ENCODE results near the gene ANKH. TPM values are rescaled to one million over a fixed set of nuclear protein-coding genes. Genes with fewer than 3 reads are reported as not detected.

The ANKH gene
- total RNA-seq, 1 experiment from 2014 or later, result 65.2 TPM

DNA sequence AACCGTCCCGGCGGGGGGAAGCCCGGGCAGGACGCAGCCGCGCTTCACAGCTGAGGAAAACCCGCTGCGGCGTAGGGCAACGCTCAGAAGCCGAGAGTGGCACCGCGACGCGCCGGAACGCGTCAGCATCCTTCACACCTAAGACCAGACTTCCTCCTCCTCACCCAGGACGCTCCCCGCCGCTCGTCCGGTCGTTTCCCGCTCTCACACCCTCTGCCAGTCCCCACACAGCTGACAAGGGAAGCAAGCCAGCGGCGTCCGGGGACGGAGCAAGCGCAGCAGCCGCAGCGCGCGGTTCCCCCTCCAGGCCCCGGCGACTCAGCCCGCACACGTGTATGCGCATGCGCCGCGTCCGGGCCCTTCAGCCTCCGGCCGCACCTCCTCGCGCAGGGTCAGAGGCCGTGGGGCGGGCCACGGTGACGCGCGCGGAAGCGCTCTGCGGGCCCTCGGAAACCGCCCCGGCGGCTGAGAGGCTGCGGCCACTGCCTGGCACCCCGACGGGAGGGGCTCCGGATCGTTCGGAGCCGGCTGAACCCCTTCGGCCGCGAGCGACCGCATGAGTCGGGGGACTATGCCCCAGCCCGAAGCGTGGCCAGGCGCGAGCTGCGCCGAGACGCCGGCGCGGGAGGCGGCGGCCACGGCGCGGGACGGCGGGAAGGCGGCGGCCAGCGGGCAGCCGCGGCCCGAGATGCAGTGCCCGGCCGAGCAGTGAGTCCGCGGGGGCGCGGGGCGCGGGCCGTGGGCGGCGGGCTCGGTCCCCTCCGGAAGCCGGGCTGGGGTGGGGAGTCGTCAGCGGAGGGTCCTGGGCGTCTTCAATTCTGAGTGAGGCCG is 207.1 kb downstream of the ANKH start, which contains the start of gene OTULIN:
OTULIN (plus strand) TSS at position 449 of the 831 bp plus-strand sequence; CDS start at position 557, 108 bp downstream.
- H3K9me2 ChIP-seq (ENCODE audit: insufficient read depth), result no peaks in the 10 kb centered on the region
- H3K4me3 ChIP-seq (replicated peaks in 1 of 2; ENCODE audit: low read depth in 1 of 2, low read length in 2 of 2), result peak within 1 kb of the TSS; percentile 57 to 80
- POLR2A ChIA-PET, result no interaction called here
- H3K27me3 ChIP-seq (ENCODE audit: insufficient read depth, low read length), result no peaks in the 10 kb centered on the region
- H4K20me1 ChIP-seq (ENCODE audit: insufficient read depth), result no peaks in the 10 kb centered on the region
- H3K79me2 ChIP-seq (ENCODE audit: insufficient read depth, low read length), result peaks cover 46% of the 10 kb centered on the region
- ATAC-seq (peak; percentile 91), DNase-seq (ENCODE audit: low read depth, low spot score) (peak; percentile 72)
- H3K9me3 ChIP-seq (ENCODE audit: control insufficient read depth in 1 of 2, insufficient read depth in 1 of 2, low read depth in 1 of 2, low read length in 2 of 2), result no peaks in the 10 kb centered on the region
- peak within 1 kb of the TSS; percentile 71 for H3K27ac ChIP-seq (ENCODE audit: low read depth, low read length)
- CTCF ChIA-PET, result interaction anchor here (1.1 kb wide), 1 partner anchor 16 kb away, joined by 4 read pairs; no protein-coding TSS in a partner anchor
- no peak within 1 kb of the TSS for H2AFZ ChIP-seq (ENCODE audit: low read depth, low read length, poor library complexity, severe bottlenecking)
- H3K36me3 ChIP-seq (ENCODE audit: control insufficient read depth in 1 of 2, insufficient read depth in 2 of 2, low read length in 2 of 2), result no peaks in the 10 kb centered on the region; a peak in 1 of 4 replicates
- H3K4me1 ChIP-seq (ENCODE audit: control insufficient read depth in 1 of 2, insufficient read depth in 2 of 2, low read length in 2 of 2), result peaks cover 12 to 25% of the 10 kb centered on the region in 2 experiments; a peak in 3 of 4 replicates
- TF ChIP-seq ELF1 (IDR thresholded peaks at IDR 0.05; ENCODE audit: borderline replicate concordance, low read depth) (peak; percentile 68), CEBPB (IDR thresholded peaks at IDR 0.05; ENCODE audit: low read depth) (no peak), JUND (IDR thresholded peaks at IDR 0.05) (no peak), ZNF274 (IDR thresholded peaks at IDR 0.05; ENCODE audit: low read depth, low read length) (no peak), EGR1 (IDR thresholded peaks at IDR 0.05; ENCODE audit: low read depth) (no peak), EZH2 (IDR thresholded peaks at IDR 0.05) (no peak), POLR2A (IDR thresholded peaks at IDR 0.05; ENCODE audit: borderline replicate concordance, extremely low read depth, insufficient read depth, insufficient read length) (peak; percentile 72), POLR2AphosphoS5 (IDR thresholded peaks at IDR 0.05; ENCODE audit: low read depth, low read length) (peak; percentile 86), TCF7L2 (IDR thresholded peaks at IDR 0.05; ENCODE audit: borderline replicate concordance, extremely low read depth, insufficient read depth, insufficient read length) (peak; percentile 32), RAD21 (IDR thresholded peaks at IDR 0.05; ENCODE audit: low read depth) (no peak), SIN3A (IDR thresholded peaks at IDR 0.05; ENCODE audit: low read depth) (peak; percentile 87), CBX3 (IDR thresholded peaks at IDR 0.05; ENCODE audit: low read depth) (peak; percentile 67), ZFX (IDR thresholded peaks at IDR 0.05) (peak; percentile 73), FOSL1 (IDR thresholded peaks at IDR 0.05; ENCODE audit: low read depth) (no peak), SP1 (IDR thresholded peaks at IDR 0.05; ENCODE audit: low read depth) (peak; percentile 56), EZH2phosphoT487 (IDR thresholded peaks at IDR 0.05; ENCODE audit: borderline replicate concordance) (no peak)
- TF ChIP-seq, protein P1, sequence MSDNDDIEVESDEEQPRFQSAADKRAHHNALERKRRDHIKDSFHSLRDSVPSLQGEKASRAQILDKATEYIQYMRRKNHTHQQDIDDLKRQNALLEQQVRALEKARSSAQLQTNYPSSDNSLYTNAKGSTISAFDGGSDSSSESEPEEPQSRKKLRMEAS (IDR thresholded peaks at IDR 0.05), result peak; percentile 95
- TF ChIP-seq, protein P2, sequence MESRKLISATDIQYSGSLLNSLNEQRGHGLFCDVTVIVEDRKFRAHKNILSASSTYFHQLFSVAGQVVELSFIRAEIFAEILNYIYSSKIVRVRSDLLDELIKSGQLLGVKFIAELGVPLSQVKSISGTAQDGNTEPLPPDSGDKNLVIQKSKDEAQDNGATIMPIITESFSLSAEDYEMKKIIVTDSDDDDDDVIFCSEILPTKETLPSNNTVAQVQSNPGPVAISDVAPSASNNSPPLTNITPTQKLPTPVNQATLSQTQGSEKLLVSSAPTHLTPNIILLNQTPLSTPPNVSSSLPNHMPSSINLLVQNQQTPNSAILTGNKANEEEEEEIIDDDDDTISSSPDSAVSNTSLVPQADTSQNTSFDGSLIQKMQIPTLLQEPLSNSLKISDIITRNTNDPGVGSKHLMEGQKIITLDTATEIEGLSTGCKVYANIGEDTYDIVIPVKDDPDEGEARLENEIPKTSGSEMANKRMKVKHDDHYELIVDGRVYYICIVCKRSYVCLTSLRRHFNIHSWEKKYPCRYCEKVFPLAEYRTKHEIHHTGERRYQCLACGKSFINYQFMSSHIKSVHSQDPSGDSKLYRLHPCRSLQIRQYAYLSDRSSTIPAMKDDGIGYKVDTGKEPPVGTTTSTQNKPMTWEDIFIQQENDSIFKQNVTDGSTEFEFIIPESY (IDR thresholded peaks at IDR 0.05; ENCODE audit: extremely low read depth, insufficient replicate concordance, low read length), result no peak
- TF ChIP-seq, protein P3, sequence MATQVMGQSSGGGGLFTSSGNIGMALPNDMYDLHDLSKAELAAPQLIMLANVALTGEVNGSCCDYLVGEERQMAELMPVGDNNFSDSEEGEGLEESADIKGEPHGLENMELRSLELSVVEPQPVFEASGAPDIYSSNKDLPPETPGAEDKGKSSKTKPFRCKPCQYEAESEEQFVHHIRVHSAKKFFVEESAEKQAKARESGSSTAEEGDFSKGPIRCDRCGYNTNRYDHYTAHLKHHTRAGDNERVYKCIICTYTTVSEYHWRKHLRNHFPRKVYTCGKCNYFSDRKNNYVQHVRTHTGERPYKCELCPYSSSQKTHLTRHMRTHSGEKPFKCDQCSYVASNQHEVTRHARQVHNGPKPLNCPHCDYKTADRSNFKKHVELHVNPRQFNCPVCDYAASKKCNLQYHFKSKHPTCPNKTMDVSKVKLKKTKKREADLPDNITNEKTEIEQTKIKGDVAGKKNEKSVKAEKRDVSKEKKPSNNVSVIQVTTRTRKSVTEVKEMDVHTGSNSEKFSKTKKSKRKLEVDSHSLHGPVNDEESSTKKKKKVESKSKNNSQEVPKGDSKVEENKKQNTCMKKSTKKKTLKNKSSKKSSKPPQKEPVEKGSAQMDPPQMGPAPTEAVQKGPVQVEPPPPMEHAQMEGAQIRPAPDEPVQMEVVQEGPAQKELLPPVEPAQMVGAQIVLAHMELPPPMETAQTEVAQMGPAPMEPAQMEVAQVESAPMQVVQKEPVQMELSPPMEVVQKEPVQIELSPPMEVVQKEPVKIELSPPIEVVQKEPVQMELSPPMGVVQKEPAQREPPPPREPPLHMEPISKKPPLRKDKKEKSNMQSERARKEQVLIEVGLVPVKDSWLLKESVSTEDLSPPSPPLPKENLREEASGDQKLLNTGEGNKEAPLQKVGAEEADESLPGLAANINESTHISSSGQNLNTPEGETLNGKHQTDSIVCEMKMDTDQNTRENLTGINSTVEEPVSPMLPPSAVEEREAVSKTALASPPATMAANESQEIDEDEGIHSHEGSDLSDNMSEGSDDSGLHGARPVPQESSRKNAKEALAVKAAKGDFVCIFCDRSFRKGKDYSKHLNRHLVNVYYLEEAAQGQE (IDR thresholded peaks at IDR 0.05; ENCODE audit: low read depth), result no peak
- TF ChIP-seq, protein P4, sequence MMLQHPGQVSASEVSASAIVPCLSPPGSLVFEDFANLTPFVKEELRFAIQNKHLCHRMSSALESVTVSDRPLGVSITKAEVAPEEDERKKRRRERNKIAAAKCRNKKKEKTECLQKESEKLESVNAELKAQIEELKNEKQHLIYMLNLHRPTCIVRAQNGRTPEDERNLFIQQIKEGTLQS (IDR thresholded peaks at IDR 0.05), result no peak
- RAD21 ChIA-PET (ENCODE audit: low non-redundant PET in 1 of 2, low total read pairs in 2 of 2, uncharacterized antibody in 2 of 2, unreplicated experiment in 2 of 2), result no interaction called here
- intact Hi-C loops (cut with micrococcal nuclease), result no loop called here
- H3K9ac ChIP-seq (ENCODE audit: low read length), result peak within 1 kb of the TSS; percentile 65
- H3K4me2 ChIP-seq (ENCODE audit: low read length), result peak within 1 kb of the TSS; percentile 85
- BruUV-seq (replicated peaks), result no TSS peak
